Activated B cell treated with CpG ODN at 0.5 μM for 24 hours (primary cell): ENCODE measurements around the gene CD8B2. TPM values are rescaled to one million over a fixed set of nuclear protein-coding genes. Genes with fewer than 3 reads are reported as not detected.

ENCODE experiments used
- ATAC-seq: fragments of 200-7000 bp; cut with Tn5 transposase; one replicate; pipeline ENCODE4 v1.10.0; 2021; ENCODE audit warnings: low read depth, mild to moderate bottlenecking, moderate library complexity
- CTCF ChIA-PET: fragments of 350-600 bp; sonication (Branson Sonifier 250); formaldehyde crosslinking; loops from one replicate; lab custom pipeline; 2021; ENCODE audit warnings: antibody characterized with exemption; lab: Charles Lee
- POLR2A ChIA-PET: fragments of 350-600 bp; sonication (Branson Sonifier 250); formaldehyde crosslinking; loops from one replicate; lab custom pipeline; 2021; ENCODE audit warnings: antibody characterized with exemption; lab: Charles Lee
- DNase-seq: peaks from one replicate; pipeline ENCODE4 v3.0.0; 2022
- H3K27ac Mint-ChIP-seq: one replicate; pipeline ENCODE4 v1.8.0; 2020; ENCODE audit warnings: mixed read lengths
- H3K27me3 Mint-ChIP-seq: one replicate; pipeline ENCODE4 v1.8.0; 2021; ENCODE audit warnings: mixed read lengths
- H3K36me3 Mint-ChIP-seq: one replicate; pipeline ENCODE4 v1.8.0; 2021; ENCODE audit warnings: low read depth, mixed read lengths
- H3K4me1 Mint-ChIP-seq: one replicate; pipeline ENCODE4 v1.8.0; 2021; ENCODE audit warnings: mixed read lengths
- H3K4me3 Mint-ChIP-seq: one replicate; pipeline ENCODE4 v1.8.0; 2020; ENCODE audit warnings: mild to moderate bottlenecking, mixed read lengths
- H3K9me3 Mint-ChIP-seq: one replicate; pipeline ENCODE4 v1.8.0; 2020; ENCODE audit warnings: mixed read lengths
- CTCF ChIP-seq: fragments of 200-600 bp; IDR thresholded peaks from one replicate; pipeline ENCODE4 v1.8.0; 2022; ENCODE audit warnings: antibody characterized with exemption, mild to moderate bottlenecking
- intact Hi-C: fragments of 100-400 bp; cut with micrococcal nuclease; formaldehyde crosslinking; loops from one replicate; pipeline ENCODE4 v1.15.1; 2024
- total RNA-seq: library from RNA; stranded (reverse); gene quantifications from 2 replicates; pipeline ENCODE4 v1.2.3, GENCODE V29; 2022

CD8B2 gene
- total RNA-seq, 1 donor from 2014 or later, result not detected

DNA sequence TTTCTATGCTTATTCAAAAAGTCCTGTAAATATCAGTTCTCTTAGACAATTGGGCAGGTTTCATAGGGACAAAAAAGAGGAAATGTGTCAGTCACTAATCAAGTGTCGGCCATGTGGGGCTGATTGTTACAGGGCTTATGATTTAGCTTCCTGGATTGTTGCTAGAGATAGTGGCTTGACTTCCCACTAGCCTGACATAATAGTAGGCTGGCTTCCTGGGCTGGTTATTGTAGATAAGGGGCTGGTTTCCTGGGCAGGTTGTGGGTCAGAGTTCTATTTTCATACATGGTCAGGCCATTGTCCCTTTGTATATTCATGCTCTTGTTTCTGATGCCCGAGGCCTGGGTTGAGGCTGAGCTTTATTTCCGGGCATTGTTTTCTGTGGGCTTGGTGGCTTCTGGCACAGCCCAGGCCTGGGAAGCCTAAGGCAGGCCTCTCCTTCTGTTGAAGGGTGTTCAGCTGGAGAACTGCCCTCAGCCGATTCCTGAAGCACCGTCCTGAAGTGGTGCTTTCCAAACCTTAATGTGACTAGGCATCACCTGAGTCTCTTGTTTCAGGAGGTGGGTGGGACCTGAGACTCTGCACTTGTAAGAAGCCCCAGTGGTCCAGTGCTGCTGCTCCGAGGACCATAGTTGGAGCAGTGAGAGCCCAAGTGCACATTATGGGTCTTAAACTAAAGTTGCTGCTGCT, 37.0 kb downstream of the CD8B2 start:
- no peaks in the 10 kb centered on the region for H3K4me1 Mint-ChIP-seq
- no peak for ATAC-seq

DNA sequence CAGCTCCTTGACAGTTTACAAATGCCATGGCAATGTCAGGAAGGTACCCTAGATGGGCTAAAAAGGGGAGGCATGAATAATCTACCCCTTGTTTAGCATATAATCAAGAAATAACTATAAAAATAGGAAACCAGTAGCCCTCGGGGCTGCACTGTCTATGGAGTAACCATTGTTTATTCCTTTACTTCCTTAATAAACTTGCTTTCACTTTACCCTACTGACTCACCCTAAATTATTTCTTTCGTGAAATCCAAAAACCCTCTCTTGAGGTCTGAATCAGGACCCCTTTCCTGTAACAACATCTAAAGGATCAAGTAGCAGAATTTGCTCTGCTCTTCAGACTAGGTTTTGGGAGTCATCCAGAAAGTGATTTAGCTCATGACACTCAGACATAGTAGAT, 43.7 kb downstream of the CD8B2 start:
- Mint-ChIP-seq H3K9me3 (no peaks in the 10 kb centered on the region), H3K27ac (no peak overlapping the region), H3K36me3 (no peaks in the 10 kb centered on the region), H3K4me1 (no peaks in the 10 kb centered on the region), H3K4me3 (no peak overlapping the region), H3K27me3 (peaks cover 14% of the 10 kb centered on the region)
- POLR2A ChIA-PET, result no interaction called here
- no peak for ATAC-seq
- CTCF ChIA-PET, result interaction anchor here (1.0 kb wide), 1 partner anchor 12 kb away, joined by 3 read pairs; no protein-coding TSS in a partner anchor
- TF ChIP-seq CTCF, result no peak
- no peak for DNase-seq
- intact Hi-C loops, result no loop called here

More for the DNA sequence above, 37.0 kb downstream of the CD8B2 start:
- DNase-seq, result no peak
- TF ChIP-seq CTCF, result no peak
- no peaks in the 10 kb centered on the region for H3K36me3 Mint-ChIP-seq
- peaks cover 6% of the 10 kb centered on the region for H3K9me3 Mint-ChIP-seq
- H3K4me3 Mint-ChIP-seq, result no peak overlapping the region
- ChIA-PET POLR2A (interaction anchor here (0.8 kb wide), 1 partner anchor 1156 kb away, joined by 3 read pairs; no protein-coding TSS in a partner anchor), CTCF (no interaction called here)
- peaks cover 5% of the 10 kb centered on the region for H3K27me3 Mint-ChIP-seq
- no peak overlapping the region for H3K27ac Mint-ChIP-seq
- intact Hi-C loops, result no loop called here

GRCh38 chr2:106531676-106532214, 44.6 kb downstream of the CD8B2 start:
- no peak for DNase-seq
- ATAC-seq, result no peak
- Mint-ChIP-seq H3K36me3 (no peaks in the 10 kb centered on the region), H3K4me3 (no peak overlapping the region), H3K9me3 (no peaks in the 10 kb centered on the region), H3K27ac (no peak overlapping the region), H3K4me1 (peaks cover 3% of the 10 kb centered on the region), H3K27me3 (peaks cover 12% of the 10 kb centered on the region)
- no peak for TF ChIP-seq CTCF
- CTCF ChIA-PET, result no interaction called here
- intact Hi-C loops, result no loop called here
- POLR2A ChIA-PET, result no interaction called here

GRCh38 chr2:106532236-106532635, 45.1 kb downstream of the CD8B2 start:
- peaks cover 12% of the 10 kb centered on the region for H3K27me3 Mint-ChIP-seq
- peaks cover 8% of the 10 kb centered on the region for H3K4me1 Mint-ChIP-seq
- no peak for DNase-seq
- no peak overlapping the region for H3K4me3 Mint-ChIP-seq
- H3K36me3 Mint-ChIP-seq, result no peaks in the 10 kb centered on the region
- CTCF ChIA-PET, result no interaction called here
- no peak for TF ChIP-seq CTCF
- H3K9me3 Mint-ChIP-seq, result no peaks in the 10 kb centered on the region
- H3K27ac Mint-ChIP-seq, result no peak overlapping the region
- no peak for ATAC-seq
- POLR2A ChIA-PET, result no interaction called here
- intact Hi-C loops, result no loop called here

DNA sequence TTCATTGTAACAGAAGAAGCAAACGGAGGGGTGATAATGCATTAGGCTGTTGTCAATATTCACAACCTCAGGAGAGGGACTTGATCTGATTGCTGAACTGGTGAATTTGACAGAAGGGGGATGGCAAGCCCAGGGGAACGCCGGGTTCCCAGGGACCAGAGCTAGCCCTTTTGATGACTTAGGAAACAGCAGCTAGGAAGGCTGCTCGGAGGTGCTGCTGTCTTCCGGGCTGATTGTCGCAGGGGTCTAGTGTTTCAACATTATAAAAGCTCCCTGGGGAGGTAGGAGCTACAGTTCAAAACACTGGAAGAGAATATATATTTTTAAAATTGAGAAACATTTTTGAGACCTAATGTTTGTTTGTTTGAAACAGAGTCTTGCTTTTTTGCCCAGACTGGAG, 47.3 kb downstream of the CD8B2 start:
- no peaks in the 10 kb centered on the region for H3K9me3 Mint-ChIP-seq
- H3K27me3 Mint-ChIP-seq, result peaks cover 10% of the 10 kb centered on the region
- ChIA-PET POLR2A (no interaction called here), CTCF (no interaction called here)
- peaks cover 11% of the 10 kb centered on the region for H3K4me1 Mint-ChIP-seq
- ATAC-seq (no peak), DNase-seq (no peak)
- no peak overlapping the region for H3K27ac Mint-ChIP-seq
- no peaks in the 10 kb centered on the region for H3K36me3 Mint-ChIP-seq
- no peak overlapping the region for H3K4me3 Mint-ChIP-seq
- no peak for TF ChIP-seq CTCF
- intact Hi-C loops, result no loop called here
